ENCODE measurements around the gene GOT1. TPM values are rescaled to one million over a fixed set of nuclear protein-coding genes. Genes with fewer than 3 reads are reported as not detected.

The GOT1 gene
- total and polyA plus RNA-seq, 2 of the 8 experiments (the other 6 are each of a cell fraction or from before 2014, with no cell fraction given), result 16.7 to 47.0 TPM

DNA sequence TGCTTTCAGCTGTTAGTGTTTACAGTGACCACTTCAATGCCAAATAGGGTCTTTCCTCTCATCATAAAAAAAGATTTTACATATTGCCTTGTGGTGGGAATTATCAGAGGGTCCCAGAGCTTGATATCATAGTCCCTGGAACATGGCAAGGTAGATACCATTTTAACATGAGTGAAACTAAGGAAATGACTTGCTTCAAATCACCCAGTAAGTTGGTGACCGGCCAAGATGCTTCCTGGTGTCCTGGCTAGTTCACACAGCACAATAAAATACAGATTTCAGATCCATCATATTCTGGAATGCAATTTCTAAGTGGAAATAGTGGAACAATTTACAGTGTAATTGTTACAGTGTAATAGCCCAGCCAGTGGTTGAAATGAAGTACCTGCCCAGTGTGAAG lies 64.7 kb downstream of the GOT1 start:
- Histone ChIP-seq H3K4me2 (ENCODE audit: insufficient read depth in 1 of 2, low read depth in 2 of 2, low read length in 2 of 2) (no peak overlapping the region), H3K4me3 (ENCODE audit: extremely low read depth in 1 of 4, insufficient read depth in 2 of 4, low read depth in 3 of 4, low read length in 4 of 4) (no peak overlapping the region), H3K4me1 (replicated peaks in 1 of 4; ENCODE audit: control insufficient read depth in 3 of 4, insufficient read depth in 4 of 4, low read length in 3 of 4) (no peaks in the 10 kb centered on the region), H3K36me3 (ENCODE audit: control insufficient read depth in 2 of 4, insufficient read depth in 4 of 4, low read length in 3 of 4) (no peaks in the 10 kb centered on the region), H3K9me3 (ENCODE audit: insufficient read depth in 2 of 2, low read depth in 1 of 2, low read length in 1 of 2) (no peaks in the 10 kb centered on the region), H3K27ac (ENCODE audit: low read depth, low read length) (no peak overlapping the region), H3K9ac (replicated peaks in 1 of 4; ENCODE audit: extremely low read depth in 1 of 4, low read depth in 3 of 4, low read length in 3 of 4) (no peak overlapping the region), H2BK12ac (ENCODE audit: low read depth, low read length) (no peak overlapping the region), H3K79me2 (ENCODE audit: control insufficient read depth in 1 of 2, insufficient read depth in 2 of 2, low read length in 2 of 2) (no peaks in the 10 kb centered on the region), H2BK15ac (ENCODE audit: low read length) (no peak overlapping the region), H4K5ac (ENCODE audit: insufficient read length, low read depth, low read length) (no peak overlapping the region), H3K79me1 (ENCODE audit: low read depth, low read length) (no peaks in the 10 kb centered on the region), H2BK120ac (replicated peaks; ENCODE audit: low read depth, low read length) (no peak overlapping the region), H4K20me1 (replicated peaks in 1 of 2; ENCODE audit: control insufficient read depth in 1 of 2, insufficient read depth in 2 of 2, low read length in 2 of 2) (no peaks in the 10 kb centered on the region), H4K8ac (ENCODE audit: extremely low read depth, insufficient read depth, low read length) (no peak overlapping the region), H2AK5ac (ENCODE audit: low read depth, low read length) (no peak overlapping the region), H3K56ac (replicated peaks; ENCODE audit: insufficient read length, low read depth, low read length) (no peak overlapping the region), H3K23ac (ENCODE audit: insufficient read length) (no peak overlapping the region), H4K91ac (replicated peaks; ENCODE audit: insufficient read length, low read length) (no peak overlapping the region), H3K23me2 (ENCODE audit: low read depth, low read length) (no peaks in the 10 kb centered on the region), H3K27me3 (replicated peaks in 1 of 4; ENCODE audit: control insufficient read depth in 3 of 4, extremely low read depth in 1 of 4, insufficient read depth in 3 of 4, low read length in 3 of 4) (no peaks in the 10 kb centered on the region), H3K18ac (ENCODE audit: extremely low read depth, low read length) (no peak overlapping the region), H2AFZ (ENCODE audit: low read length) (no peak overlapping the region), H2BK5ac (ENCODE audit: low read depth, low read length) (no peak overlapping the region), H3K14ac (ENCODE audit: insufficient read length) (no peak overlapping the region), H2BK20ac (ENCODE audit: low read length) (no peak overlapping the region), H3K4ac (replicated peaks; ENCODE audit: insufficient read length, low read depth, low read length) (no peak overlapping the region)
- ChIA-PET CTCF (ENCODE audit: partially characterized antibody) (no interaction called here), POLR2A (ENCODE audit: partially characterized antibody) (no interaction called here)
- TF ChIP-seq CHD2 (IDR thresholded peaks at IDR 0.05; ENCODE audit: low read length) (no peak), RBBP5 (IDR thresholded peaks at IDR 0.05; ENCODE audit: borderline replicate concordance, low read depth, low read length) (no peak)
- DNase-seq (ENCODE audit: low read depth in 1 of 2, low spot score in 2 of 2) (no peak), FAIRE-seq (no peak)
- 86% methylated on average over 1 of the region's 1 CpG; no CpG with 5 or more reads in 1 of the 2 experiments for WGBS, 2 experiments (ENCODE audit: extremely low coverage in 1 of 2, insufficient coverage in 1 of 2, insufficient read length in 1 of 2, insufficient replicate concordance in 2 of 2, low coverage in 1 of 2, low lambda C conversion rate in 2 of 2, missing lambda C conversion rate in 1 of 2)

Data from H1 (cell line).